B cell (primary cell): ENCODE results near the gene ANAPC13. TPM values are rescaled to one million over a fixed set of nuclear protein-coding genes. Genes with fewer than 3 reads are reported as not detected.

Source experiments
- ATAC-seq: fragments of 200-7000 bp; cut with Tn5 transposase; one replicate; pipeline ENCODE4 v1.10.0; 2021; ENCODE audit warnings: low read depth, mild to moderate bottlenecking, moderate number of reproducible peaks, moderate library complexity
- CTCF ChIA-PET: fragments of 350-600 bp; sonication (Branson Sonifier 250); formaldehyde crosslinking; loops from one replicate; lab custom pipeline; 2021; ENCODE audit warnings: antibody characterized with exemption, inconsistent platforms; lab: Charles Lee
- POLR2A ChIA-PET: fragments of 350-600 bp; sonication (Branson Sonifier 250); formaldehyde crosslinking; loops from one replicate; lab custom pipeline; 2021; ENCODE audit warnings: antibody characterized with exemption; lab: Charles Lee
- DNase-seq: peaks from one replicate; pipeline ENCODE4 v3.0.0; 2013
- H2AFZ ChIP-seq: 2 replicates; pipeline ENCODE4 v1.6.1; 2012; ENCODE audit warnings: mild to moderate bottlenecking, low read depth, low read length; ENCODE audit not compliant: insufficient read depth, poor library complexity, severe bottlenecking
- H3K27ac ChIP-seq, 2 donors: 1 replicate in 1 of 2; 2 replicates in 1 of 2; pipeline ENCODE4 v1.5.1; 2012 to 2013; ENCODE audit warnings: low read length in 2 of 2, mild to moderate bottlenecking in 2 of 2, moderate library complexity in 1 of 2
- H3K27me3 ChIP-seq, 4 experiments: fragments of 200-600 bp in 1 of 4; sonication (generic) in 1 of 4; replicated peaks in 1 of 4; 1 replicate in 2 of 4; 2 replicates in 2 of 4; pipeline versions ENCODE4 v1.6.1 to v1.7.0; 2013 to 2016; ENCODE audit warnings: low read length in 3 of 4, mild to moderate bottlenecking in 2 of 4, mixed read lengths in 1 of 4, moderate library complexity in 1 of 4; ENCODE audit not compliant: insufficient read depth in 4 of 4, control insufficient read depth in 3 of 4; ENCODE audit errors: control extremely low read depth in 1 of 4
- H3K36me3 ChIP-seq, 2 experiments: replicated peaks in 1 of 2; 1 replicate in 1 of 2; 2 replicates in 1 of 2; pipeline versions ENCODE4 v1.6.1 to v1.7.1; 2013; ENCODE audit warnings: low read length in 1 of 2; ENCODE audit not compliant: insufficient read depth in 2 of 2, control insufficient read depth in 1 of 2; ENCODE audit errors: control extremely low read depth in 1 of 2, extremely low read depth in 1 of 2
- H3K4me1 ChIP-seq, 2 donors: fragments of 200-600 bp in 1 of 2; sonication (generic) in 1 of 2; 1 replicate in 1 of 2; 2 replicates in 1 of 2; pipeline versions ENCODE4 v1.5.1 to v1.6.1; 2013 to 2017; ENCODE audit warnings: low read length in 2 of 2; ENCODE audit not compliant: control insufficient read depth in 2 of 2, insufficient read depth in 2 of 2
- H3K4me2 ChIP-seq: replicated peaks from 2 replicates; pipeline ENCODE3; 2012; ENCODE audit warnings: mild to moderate bottlenecking, low read depth, low read length; ENCODE audit not compliant: poor library complexity, severe bottlenecking
- H3K4me3 ChIP-seq, 5 experiments: fragments of 200-600 bp in 1 of 5; sonication (generic) in 1 of 5; 1 replicate in 3 of 5; 2 replicates in 2 of 5; pipeline versions ENCODE4 v1.5.1 to v1.7.0; 2011 to 2016; ENCODE audit warnings: low read length in 4 of 5, mild to moderate bottlenecking in 4 of 5, low read depth in 2 of 5, control low read depth in 1 of 5, moderate library complexity in 1 of 5; ENCODE audit not compliant: insufficient read depth in 1 of 5; ENCODE audit errors: control extremely low read depth in 1 of 5, extremely low read depth in 1 of 5
- H3K79me2 ChIP-seq: fragments of 200-600 bp; sonication (generic); one replicate; pipeline ENCODE4 v1.6.0; 2016; ENCODE audit warnings: low read length; ENCODE audit not compliant: control insufficient read depth, insufficient read depth
- H3K9ac ChIP-seq: fragments of 200-600 bp; sonication (generic); 2 replicates; pipeline ENCODE4 v1.6.1; 2017; ENCODE audit warnings: mild to moderate bottlenecking, low read length, moderate library complexity
- H3K9me3 ChIP-seq, 3 donors: one replicate each; pipeline versions ENCODE4 v1.6.1 to v1.7.1; 2013; ENCODE audit warnings: low read length in 2 of 3; ENCODE audit not compliant: control insufficient read depth in 2 of 3, insufficient read depth in 1 of 3; ENCODE audit errors: control extremely low read depth in 1 of 3
- H4K20me1 ChIP-seq: 2 replicates; pipeline ENCODE4 v1.6.0; 2012; ENCODE audit warnings: mild to moderate bottlenecking, low read length; ENCODE audit not compliant: insufficient read depth, control insufficient read depth, poor library complexity, severe bottlenecking
- H3K27ac Mint-ChIP-seq: one replicate; pipeline ENCODE4 v1.8.0; 2021; ENCODE audit warnings: mixed read lengths
- H3K27me3 Mint-ChIP-seq: one replicate; pipeline ENCODE4 v1.8.0; 2021; ENCODE audit warnings: mixed read lengths
- H3K4me1 Mint-ChIP-seq: one replicate; pipeline ENCODE4 v1.8.0; 2021; ENCODE audit warnings: mixed read lengths
- H3K4me3 Mint-ChIP-seq: one replicate; pipeline ENCODE4 v1.8.0; 2021; ENCODE audit warnings: mixed read lengths
- H3K9me3 Mint-ChIP-seq: one replicate; pipeline ENCODE4 v1.8.0; 2022; ENCODE audit warnings: mixed read lengths; ENCODE audit not compliant: insufficient read depth
- EZH2 ChIP-seq: IDR thresholded peaks from 2 replicates; pipeline ENCODE4 v1.6.1; 2012; ENCODE audit warnings: borderline replicate concordance, low read depth, mild to moderate bottlenecking, moderate library complexity, low read length; ENCODE audit not compliant: insufficient read depth, poor library complexity, severe bottlenecking
- WGBS: methylation state at CpG from one replicate; pipeline ENCODE4 v1.1.5; 2013; ENCODE audit warnings: missing lambda C conversion rate; ENCODE audit not compliant: insufficient coverage; 5-methylcytosine and 5-hydroxymethylcytosine counted together
- intact Hi-C: fragments of 100-400 bp; cut with micrococcal nuclease; formaldehyde crosslinking; loops from one replicate; pipeline ENCODE4 v1.10.0; 2022
- polyA plus RNA-seq: library from polyadenylated mRNA; depleted of rRNA; stranded (reverse); fragments of >200 nt; gene quantifications from 2 replicates; pipeline ENCODE4 v1.2.3, GENCODE V29; 2012
- total RNA-seq, 2 donors: library from RNA; stranded (reverse); fragments of 120-200 nt in 1 of 2; gene quantifications; 1 replicate in 1 of 2; 2 replicates in 1 of 2; pipeline versions ENCODE4 v1.2.3 to v1.2.4, GENCODE V29; 2013 to 2022
- TF ChIP-seq, protein P1 (sequence below): fragments of 200-600 bp; IDR thresholded peaks from one replicate; pipeline ENCODE4 v1.8.0; 2022; ENCODE audit warnings: antibody characterized with exemption, mild to moderate bottlenecking

The ANAPC13 gene
- total and polyA plus RNA-seq, 2 donors (not counting 1 experiment from before 2014, with no cell fraction given), result 13.0 to 29.3 TPM

DNA sequence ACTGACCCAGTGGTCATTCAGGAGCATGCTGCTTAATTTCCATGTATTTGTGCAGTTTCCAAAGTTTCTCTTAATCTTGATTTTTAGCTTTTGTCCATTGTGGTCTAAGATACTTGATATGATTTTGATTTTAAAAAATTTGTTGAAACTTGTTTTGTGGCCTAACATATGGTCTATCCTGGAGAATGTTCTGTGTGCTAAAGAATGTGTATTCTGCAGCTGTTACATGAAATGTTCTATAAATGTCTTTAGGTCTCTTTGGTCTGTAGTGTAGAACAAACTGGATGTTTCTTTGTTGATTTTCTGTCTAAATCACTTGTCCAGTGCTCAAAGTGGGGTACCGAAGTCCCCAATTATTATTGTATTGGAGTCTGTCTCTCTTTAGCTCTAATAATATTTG, 17.5 kb upstream of the ANAPC13 start:
- H3K9ac ChIP-seq, result no peak overlapping the region
- H3K27me3 Mint-ChIP-seq, result no peaks in the 10 kb centered on the region
- peaks cover 11% of the 10 kb centered on the region for H3K9me3 Mint-ChIP-seq
- no peak overlapping the region for H3K27ac ChIP-seq
- DNase-seq, result no peak
- peaks cover 80% of the 10 kb centered on the region for H3K79me2 ChIP-seq
- peaks cover 14% of the 10 kb centered on the region for H4K20me1 ChIP-seq
- H3K36me3 ChIP-seq, result peaks cover 0 to 14% of the 10 kb centered on the region in 2 experiments
- H3K4me1 ChIP-seq, result no peaks in the 10 kb centered on the region
- TF ChIP-seq, protein P1, sequence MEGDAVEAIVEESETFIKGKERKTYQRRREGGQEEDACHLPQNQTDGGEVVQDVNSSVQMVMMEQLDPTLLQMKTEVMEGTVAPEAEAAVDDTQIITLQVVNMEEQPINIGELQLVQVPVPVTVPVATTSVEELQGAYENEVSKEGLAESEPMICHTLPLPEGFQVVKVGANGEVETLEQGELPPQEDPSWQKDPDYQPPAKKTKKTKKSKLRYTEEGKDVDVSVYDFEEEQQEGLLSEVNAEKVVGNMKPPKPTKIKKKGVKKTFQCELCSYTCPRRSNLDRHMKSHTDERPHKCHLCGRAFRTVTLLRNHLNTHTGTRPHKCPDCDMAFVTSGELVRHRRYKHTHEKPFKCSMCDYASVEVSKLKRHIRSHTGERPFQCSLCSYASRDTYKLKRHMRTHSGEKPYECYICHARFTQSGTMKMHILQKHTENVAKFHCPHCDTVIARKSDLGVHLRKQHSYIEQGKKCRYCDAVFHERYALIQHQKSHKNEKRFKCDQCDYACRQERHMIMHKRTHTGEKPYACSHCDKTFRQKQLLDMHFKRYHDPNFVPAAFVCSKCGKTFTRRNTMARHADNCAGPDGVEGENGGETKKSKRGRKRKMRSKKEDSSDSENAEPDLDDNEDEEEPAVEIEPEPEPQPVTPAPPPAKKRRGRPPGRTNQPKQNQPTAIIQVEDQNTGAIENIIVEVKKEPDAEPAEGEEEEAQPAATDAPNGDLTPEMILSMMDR, result no peak
- TF ChIP-seq EZH2, result no peak
- H3K27me3 ChIP-seq, result no peaks in the 10 kb centered on the region
- H2AFZ ChIP-seq, result no peak overlapping the region
- H3K4me1 Mint-ChIP-seq, result peaks cover 30% of the 10 kb centered on the region
- no peak overlapping the region for H3K4me3 ChIP-seq
- ChIA-PET CTCF (no interaction called here), POLR2A (no interaction called here)
- no peak for ATAC-seq
- H3K9me3 ChIP-seq, result peaks cover 3 to 15% (median 5%) of the 10 kb centered on the region in 3 donors
- H3K27ac Mint-ChIP-seq, result no peak overlapping the region
- intact Hi-C loops, result no loop called here
- no CpG with 5 or more reads among the region's 1 CpG for WGBS
- no peak overlapping the region for H3K4me3 Mint-ChIP-seq
- no peak overlapping the region for H3K4me2 ChIP-seq

DNA sequence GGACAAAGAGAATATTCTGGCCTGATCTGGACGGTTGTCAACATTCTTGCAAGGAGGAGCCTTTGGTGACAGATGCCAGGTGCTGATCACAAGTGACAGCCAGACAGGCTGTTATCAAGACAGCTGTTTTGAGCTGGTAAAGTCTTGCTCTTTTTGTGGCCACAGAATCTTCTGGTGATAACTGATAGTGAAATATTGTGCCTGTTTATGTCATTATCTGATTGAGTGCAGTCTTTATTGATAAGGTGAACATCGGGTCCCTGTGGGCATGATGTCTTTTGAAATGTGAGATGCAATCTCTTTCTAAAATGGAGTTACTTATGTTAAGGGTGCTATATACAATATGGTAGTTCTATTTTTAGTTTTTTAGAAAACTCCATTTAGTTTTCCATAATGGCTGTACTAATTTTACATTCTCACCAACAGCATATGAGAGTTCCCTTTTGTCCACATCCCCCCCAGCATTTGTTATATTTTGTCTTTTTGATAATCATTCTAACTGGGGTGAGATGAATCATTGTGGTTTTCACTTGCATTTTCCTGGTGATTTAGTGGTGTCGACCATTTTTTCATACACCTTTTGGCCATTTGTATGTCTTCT, 10.8 kb upstream of the ANAPC13 start:
- Mint-ChIP-seq H3K27ac (no peak overlapping the region), H3K4me3 (no peak overlapping the region), H3K9me3 (peaks cover 6% of the 10 kb centered on the region), H3K27me3 (no peaks in the 10 kb centered on the region), H3K4me1 (peaks cover 26% of the 10 kb centered on the region)
- TF ChIP-seq EZH2, result no peak
- TF ChIP-seq, protein P1, result no peak
- H3K36me3 ChIP-seq, result peaks cover 8 to 19% of the 10 kb centered on the region in 2 experiments
- no peak overlapping the region for H3K4me2 ChIP-seq
- ChIA-PET CTCF (no interaction called here), POLR2A (no interaction called here)
- no peak for ATAC-seq
- H4K20me1 ChIP-seq, result peaks cover 16% of the 10 kb centered on the region
- no peaks in the 10 kb centered on the region for H3K4me1 ChIP-seq
- no peak overlapping the region for H3K27ac ChIP-seq
- peaks cover 0 to 3% (median 1%) of the 10 kb centered on the region in 3 donors for H3K9me3 ChIP-seq
- H3K79me2 ChIP-seq, result peaks cover 98% of the 10 kb centered on the region
- no peak overlapping the region for H3K9ac ChIP-seq
- DNase-seq, result no peak
- intact Hi-C loops, result no loop called here
- no peak overlapping the region for H2AFZ ChIP-seq
- WGBS, result 93% methylated on average over 1 of the region's 3 CpGs
- H3K4me3 ChIP-seq, result no peak overlapping the region
- no peaks in the 10 kb centered on the region for H3K27me3 ChIP-seq
